ENCODE results near the gene DUSP22.

Gene DUSP22

DNA sequence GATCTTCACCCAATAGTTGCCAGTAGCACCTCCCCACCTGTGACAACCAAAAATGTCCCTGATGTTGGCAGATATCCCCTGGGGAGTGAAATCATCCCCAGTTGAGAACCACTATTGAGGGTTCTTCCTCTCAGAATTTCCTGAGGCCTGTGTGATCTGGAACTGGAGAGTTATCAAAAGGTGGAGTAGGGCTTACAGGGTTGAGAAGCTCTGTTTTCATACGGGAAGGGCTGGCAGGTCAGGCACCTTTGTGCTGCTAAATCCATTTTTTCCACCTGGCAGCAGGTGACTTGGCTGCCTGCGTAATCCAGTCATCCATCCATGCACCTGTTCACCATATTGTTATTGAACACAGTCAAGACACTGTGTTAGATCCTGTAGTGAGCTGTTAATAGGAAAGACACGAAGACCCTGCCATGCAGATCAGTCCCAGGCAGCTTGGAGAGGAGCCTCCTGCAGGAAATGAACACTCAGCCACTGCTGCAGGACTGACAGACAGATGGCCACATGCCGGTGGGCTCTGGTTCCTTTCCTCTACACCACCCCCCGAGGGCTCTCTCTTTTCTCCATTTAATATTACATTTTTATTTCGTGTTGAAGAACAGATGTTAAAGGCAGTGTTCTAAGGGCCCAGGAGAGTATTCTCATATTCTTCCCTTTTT is 5.4 kb downstream of the DUSP22 start:
- no peak for DNase-seq

GRCh38 chr6:298233-299103 is 6.2 kb downstream of the DUSP22 start:
- no peak for DNase-seq

GRCh38 chr6:299104-299980 is 7.1 kb downstream of the DUSP22 start:
- DNase-seq, result no peak

- DNase-seq, result no peak
These were observed 7.7 kb downstream of the DUSP22 start for GRCh38 chr6:300026-300425.

DNA sequence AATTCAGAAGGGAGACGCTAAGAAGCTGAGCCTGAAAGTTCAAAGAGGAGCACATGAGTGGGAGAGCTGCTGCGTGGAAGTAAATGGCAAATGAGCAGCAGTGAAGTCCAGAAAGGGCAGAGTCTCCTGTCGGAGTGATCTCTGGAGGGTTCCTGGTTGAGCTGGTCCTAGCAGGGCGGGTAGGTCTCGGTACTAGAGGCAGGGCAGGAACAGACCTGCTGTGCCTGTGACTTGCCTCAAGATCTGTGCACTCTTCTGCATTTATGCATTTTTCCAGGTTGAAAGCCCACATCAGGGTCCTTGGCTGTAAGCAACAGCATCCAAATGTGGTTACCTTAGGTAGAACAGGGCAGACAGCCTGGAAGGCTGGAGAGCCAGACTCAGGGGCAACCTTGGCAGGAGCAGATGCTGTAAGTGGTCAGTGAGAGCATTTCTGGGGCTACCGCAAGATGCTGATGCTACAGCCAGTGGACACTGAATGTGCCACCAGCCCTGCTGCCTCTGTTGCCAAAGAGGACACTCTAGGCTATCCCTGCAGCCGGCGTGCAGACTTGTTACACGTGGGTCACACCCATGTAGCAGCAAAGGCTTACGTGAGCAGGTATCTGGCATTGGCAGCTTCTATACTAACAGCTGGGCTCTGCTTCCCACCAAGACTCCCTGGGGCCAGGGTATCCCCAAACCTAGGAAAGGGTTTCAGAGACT is 8.4 kb downstream of the DUSP22 start:
- DNase-seq, result no peak

DNA sequence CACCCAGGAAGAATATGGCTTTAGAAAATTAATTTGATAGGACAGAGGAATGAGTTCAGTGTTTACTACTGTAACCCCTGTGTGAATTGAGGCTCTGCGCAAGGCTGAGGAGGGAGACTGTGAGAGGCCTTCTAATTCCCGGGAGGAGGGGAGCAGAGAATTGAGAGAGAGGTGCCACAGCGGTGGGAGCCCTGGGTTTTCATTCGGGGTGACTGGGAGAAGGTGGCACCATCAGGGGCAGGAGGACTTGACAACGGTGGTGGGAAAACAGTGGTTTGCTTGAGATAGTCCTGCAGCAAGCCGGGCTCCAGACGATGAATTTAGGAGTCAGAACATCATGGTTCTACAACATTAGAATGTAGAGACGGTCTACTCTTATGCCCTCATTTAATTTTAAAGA is 9.2 kb downstream of the DUSP22 start:
- no peak for DNase-seq

DNA sequence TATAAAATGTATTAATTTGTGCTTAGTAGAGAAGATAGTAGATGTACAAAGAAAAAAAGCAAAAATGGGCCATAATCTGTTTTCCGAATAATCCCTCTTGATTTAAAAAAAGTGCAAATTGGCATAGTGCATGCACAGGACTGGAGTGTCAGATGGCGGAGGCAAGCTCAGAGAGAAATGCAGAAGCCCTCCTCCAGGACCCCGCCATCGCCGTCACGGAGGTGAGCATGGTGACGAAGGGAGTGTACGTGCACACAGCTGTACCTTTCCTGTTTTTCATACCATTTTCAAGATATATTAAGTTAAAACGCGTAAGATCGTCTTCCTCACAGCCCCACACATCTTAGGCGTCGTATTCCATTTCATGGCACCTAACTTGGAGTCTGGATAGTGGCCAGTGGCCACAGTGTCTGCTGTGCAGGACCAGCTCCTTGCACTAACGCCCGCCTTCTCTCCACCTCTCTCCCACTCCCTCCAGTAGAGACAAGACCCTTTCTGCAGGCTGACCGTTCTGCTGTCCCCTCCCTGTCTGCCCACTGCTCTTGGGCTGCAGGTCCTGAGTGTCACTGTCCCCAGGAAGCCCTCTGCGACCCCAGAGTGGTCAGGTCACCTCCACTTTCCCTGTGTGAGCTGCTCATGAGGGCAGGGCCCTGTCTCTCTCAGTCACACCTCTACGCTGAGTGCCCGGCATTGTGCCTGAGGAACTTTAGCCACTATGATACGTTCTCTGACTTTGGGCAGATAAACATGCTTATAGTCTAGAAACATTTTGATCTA is 9.8 kb downstream of the DUSP22 start:
- DNase-seq, result no peak

DNA sequence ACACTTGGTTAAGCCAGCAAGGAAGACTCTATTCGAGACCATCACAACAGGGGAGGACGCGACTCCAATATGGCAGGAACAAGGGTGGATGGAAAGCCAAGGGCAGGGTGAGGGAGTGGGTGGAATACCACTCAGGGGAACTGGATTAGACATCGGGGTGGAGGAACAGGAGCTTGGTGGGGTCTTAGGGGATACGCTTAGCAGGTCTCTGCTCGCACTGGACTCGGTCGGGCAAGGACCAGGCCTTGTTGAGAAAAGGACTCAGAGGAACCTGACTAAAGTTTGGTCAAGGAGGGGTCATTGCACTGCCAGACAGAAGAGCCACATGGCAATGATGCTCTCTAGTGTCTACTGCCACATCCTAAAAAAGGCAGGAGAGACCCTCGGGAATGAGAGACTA is 10.5 kb downstream of the DUSP22 start:
- DNase-seq, result no peak

DNA sequence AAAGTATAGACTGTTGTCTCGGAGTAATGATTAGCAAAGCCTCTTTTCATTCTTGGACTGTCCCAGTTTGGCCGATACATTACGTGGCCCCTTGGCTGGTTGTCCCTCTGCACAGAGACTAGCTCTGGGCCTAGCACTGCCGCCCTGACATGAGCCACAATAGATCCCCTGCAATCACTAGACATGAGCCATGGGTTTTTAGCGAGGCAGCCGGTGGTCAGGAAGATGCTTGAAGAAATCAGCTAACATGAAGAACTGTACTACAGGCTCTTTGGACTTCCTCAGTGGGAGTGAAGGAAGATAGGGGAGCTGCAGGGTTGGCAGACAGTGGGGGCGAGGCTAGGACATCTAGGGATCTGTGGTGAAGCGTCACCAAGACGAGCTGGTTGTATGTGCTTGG is 11.0 kb downstream of the DUSP22 start:
- no peak for DNase-seq

DNA sequence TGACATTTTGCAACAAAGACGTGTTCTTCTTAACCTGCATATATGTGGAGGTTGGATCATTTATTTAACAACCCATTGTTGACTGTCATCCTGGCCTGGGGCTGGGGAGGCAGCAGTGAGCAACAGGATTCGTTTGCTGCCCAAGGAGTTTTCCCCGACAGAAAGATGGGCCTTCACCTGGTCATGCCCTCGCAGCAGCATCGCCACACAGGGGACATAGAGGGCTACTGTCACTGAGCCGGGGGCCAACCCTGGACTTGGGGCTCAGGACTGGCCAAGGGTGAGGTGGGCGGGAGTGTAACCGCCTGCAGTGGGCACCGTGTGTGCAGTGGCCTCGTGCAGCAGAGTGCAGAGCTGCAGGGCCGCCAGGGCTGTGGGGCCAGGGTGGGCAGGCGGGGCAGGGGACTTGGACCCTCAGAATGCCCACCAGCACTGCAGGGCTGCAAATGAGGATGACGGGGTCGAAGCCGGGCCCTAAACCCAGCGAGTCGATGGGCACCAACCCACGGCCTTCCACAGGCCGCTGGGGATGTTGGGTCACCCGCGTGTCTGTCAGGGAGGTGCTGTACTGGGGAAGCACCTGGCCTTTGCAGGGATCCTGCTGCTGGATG is 11.8 kb downstream of the DUSP22 start:
- no peak for DNase-seq

DNA sequence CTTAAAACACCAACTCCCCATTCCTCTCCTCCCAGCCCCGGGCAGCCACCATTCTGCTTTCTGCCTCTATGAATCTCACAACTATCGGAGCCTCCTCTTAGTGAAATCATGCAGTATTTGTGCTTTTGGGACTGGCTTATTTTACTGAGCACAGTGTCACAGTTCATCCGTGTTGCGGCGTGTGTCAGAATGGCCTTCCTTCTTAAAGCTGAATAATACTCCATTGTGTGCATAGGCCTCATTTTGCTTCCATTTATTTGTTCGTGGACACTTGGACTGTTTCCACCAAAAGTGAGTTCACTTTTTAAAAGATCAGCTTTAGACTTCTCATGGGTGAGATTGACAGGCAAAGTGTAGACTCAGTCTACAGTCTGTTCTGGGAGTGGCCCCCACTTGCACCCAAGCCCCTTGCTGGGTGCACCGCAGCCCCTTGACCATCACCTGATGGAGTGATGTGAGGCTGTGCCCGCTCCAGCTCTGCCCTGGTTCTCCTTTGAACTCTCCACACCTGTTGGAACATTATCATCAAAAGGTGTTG is 12.6 kb downstream of the DUSP22 start:
- no peak for DNase-seq

GRCh38 chr6:305371-306206 is 13.3 kb downstream of the DUSP22 start:
- no peak for DNase-seq

- DNase-seq, result no peak
These were observed 14.4 kb downstream of the DUSP22 start for GRCh38 chr6:306641-307061.

DNA sequence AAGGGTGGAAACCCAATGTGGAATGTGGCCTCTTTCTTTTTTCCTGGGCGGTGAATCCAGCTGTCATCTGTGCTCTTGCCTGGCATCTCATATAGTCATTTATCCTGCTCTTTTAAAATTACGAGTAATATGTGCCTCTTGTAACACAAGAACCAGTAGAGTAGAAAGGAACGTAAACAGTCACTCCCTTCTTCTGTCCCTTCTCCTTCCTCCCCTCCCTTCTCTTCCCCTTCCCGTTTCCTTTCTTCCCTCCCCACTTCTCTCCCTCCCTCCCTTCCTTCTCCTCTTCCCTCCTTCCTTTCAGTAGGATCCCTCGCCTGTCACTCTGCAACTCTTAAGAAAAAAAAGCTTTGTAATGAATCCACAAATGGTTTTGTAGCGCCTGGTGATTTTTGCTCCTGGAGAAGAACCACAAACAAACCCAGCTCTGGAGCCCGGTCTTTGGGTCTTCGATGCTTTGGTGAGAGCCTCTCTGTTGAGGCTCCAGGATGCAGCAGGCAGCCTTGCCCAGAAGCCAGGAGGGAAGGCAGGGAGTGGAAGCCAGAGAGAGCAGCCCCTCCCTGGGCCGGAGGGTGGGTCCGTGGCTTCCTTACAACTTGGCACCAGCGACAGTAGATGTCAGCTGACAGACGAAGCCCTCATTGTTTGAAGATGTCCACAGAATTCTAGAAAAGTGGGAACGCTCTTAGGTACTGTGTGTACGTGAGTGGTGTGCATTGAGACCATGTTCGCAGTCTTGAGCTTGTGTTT is 15.0 kb downstream of the DUSP22 start:
- DNase-seq, result no peak

DNA sequence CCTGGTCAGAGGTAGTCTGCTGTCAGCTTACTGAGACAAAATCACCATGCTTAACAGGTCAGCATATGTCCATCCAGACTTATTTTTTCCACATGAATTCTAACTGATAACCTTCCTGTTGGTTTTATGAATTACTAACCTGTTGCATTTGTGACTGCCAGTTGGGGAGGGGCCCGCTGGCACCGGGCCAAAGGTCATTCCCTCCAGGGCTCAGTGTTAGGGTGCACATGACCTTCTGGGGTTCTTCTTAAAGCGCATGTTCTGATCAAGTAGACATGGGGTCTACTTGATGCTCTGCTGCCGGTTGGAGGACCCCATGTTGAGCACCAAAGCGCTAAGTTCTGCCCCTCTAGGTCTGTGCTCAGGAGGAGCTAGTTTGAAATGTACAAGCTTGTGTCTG is 15.6 kb downstream of the DUSP22 start:
- no peak for DNase-seq

DNA sequence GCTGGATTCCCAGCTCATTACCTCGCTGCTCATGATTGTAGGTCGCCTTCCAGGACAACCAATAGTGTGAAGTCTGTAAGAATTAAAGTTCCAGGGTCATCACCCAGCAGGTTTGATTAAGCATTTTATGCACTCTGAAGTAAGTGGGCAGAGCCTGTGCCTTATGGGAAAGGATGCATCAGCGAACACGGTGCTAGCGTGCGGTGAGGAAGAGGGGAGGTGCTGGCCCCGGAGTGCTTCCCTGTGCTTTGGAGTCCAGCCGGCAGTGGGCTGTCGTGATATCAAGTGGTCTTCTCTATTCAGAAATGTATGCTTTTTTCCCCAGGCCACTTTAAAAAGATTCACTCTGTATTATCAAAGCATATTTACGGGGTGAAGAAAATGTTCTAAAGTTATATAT is 16.0 kb downstream of the DUSP22 start:
- DNase-seq, result no peak

- no peak for DNase-seq
These were observed 16.5 kb downstream of the DUSP22 start for GRCh38 chr6:308768-309167.

GRCh38 chr6:309947-310346 is 17.7 kb downstream of the DUSP22 start:
- DNase-seq, result no peak

GRCh38 chr6:310671-311070 is 18.4 kb downstream of the DUSP22 start:
- no peak for DNase-seq

All from stimulated activated naive CD4-positive, alpha-beta T cell (primary cell).